Loucy (cell line): ENCODE measurements around the gene HAP1.

Source experiments
- CTCF ChIP-seq: fragments of 200-600 bp; sonication (generic); conservative IDR thresholded peaks from 2 replicates; pipeline ENCODE4 v1.5.1; 2014; ENCODE audit warnings: mild to moderate bottlenecking, antibody characterized with exemption, low read length
- EZH2phosphoT487 ChIP-seq: fragments of 200-600 bp; IDR thresholded peaks from 2 replicates; pipeline ENCODE4 v1.6.1; 2018; ENCODE audit warnings: antibody characterized with exemption, mild to moderate bottlenecking, moderate library complexity, borderline replicate concordance

GRCh38 chr17:41741709-41742108, 7.3 kb upstream of the HAP1 start:
- no peak for TF ChIP-seq CTCF
- TF ChIP-seq EZH2phosphoT487 = no peak
